Endodermal cell (in vitro differentiated cells): ENCODE measurements around the gene MRPL33. TPM values are rescaled to one million over a fixed set of nuclear protein-coding genes. Genes with fewer than 3 reads are reported as not detected.

ENCODE experiments used
- DNase-seq: peaks from one replicate; pipeline ENCODE4 v3.0.0-alpha.2; 2017
- H3K27ac ChIP-seq: 2 replicates; pipeline ENCODE4 v1.5.1; 2013; ENCODE audit warnings: mild to moderate bottlenecking, low read depth, low read length, moderate library complexity
- H3K27me3 ChIP-seq: 2 replicates; pipeline ENCODE4 v1.6.1; 2013; ENCODE audit warnings: mild to moderate bottlenecking, low read length, moderate library complexity; ENCODE audit not compliant: insufficient read depth, control insufficient read depth, poor library complexity, severe bottlenecking
- H3K36me3 ChIP-seq: 2 replicates; pipeline ENCODE4 v1.7.0; 2013; ENCODE audit warnings: mild to moderate bottlenecking, low read length, moderate library complexity; ENCODE audit not compliant: control insufficient read depth, insufficient read depth
- H3K4me1 ChIP-seq: one replicate; pipeline ENCODE4 v1.7.0; 2013; ENCODE audit warnings: low read length; ENCODE audit not compliant: control insufficient read depth, insufficient read depth
- H3K4me3 ChIP-seq: 2 replicates; pipeline ENCODE4 v1.5.1; 2013; ENCODE audit warnings: mild to moderate bottlenecking, low read length, moderate library complexity
- H3K9ac ChIP-seq: 2 replicates; pipeline ENCODE4 v1.6.1; 2013; ENCODE audit warnings: mild to moderate bottlenecking, low read length, moderate library complexity; ENCODE audit not compliant: poor library complexity, severe bottlenecking; ENCODE audit errors: extremely low read depth
- H3K9me3 ChIP-seq: 2 replicates; pipeline ENCODE4 v1.6.1; 2013; ENCODE audit warnings: mild to moderate bottlenecking, low read length, moderate library complexity; ENCODE audit not compliant: control insufficient read depth
- H3K27ac Mint-ChIP-seq: 2 replicates; pipeline ENCODE4 v1.8.0; 2020; ENCODE audit warnings: mixed read lengths
- H3K27me3 Mint-ChIP-seq: 2 replicates; pipeline ENCODE4 v1.8.0; 2021; ENCODE audit warnings: mild to moderate bottlenecking, mixed read lengths; ENCODE audit not compliant: insufficient read depth
- H3K36me3 Mint-ChIP-seq: 2 replicates; pipeline ENCODE4 v1.8.0; 2020; ENCODE audit warnings: low read depth, mixed read lengths
- H3K4me1 Mint-ChIP-seq: 2 replicates; pipeline ENCODE4 v1.8.0; 2020; ENCODE audit warnings: mixed read lengths
- H3K4me3 Mint-ChIP-seq: 2 replicates; pipeline ENCODE4 v1.8.0; 2020; ENCODE audit warnings: mild to moderate bottlenecking, moderate library complexity, mixed read lengths
- H3K9me3 Mint-ChIP-seq: 2 replicates; pipeline ENCODE4 v1.8.0; 2020; ENCODE audit warnings: mild to moderate bottlenecking, mixed read lengths
- CTCF ChIP-seq: fragments of 200-600 bp; sonication (generic); conservative IDR thresholded peaks from 2 replicates; pipeline ENCODE4 v1.5.0; 2021; ENCODE audit warnings: antibody characterized with exemption, mild to moderate bottlenecking
- WGBS, 2 experiments: methylation state at CpG; one replicate each; pipeline versions ENCODE4 v1.1.5 to v1.1.7; 2013; ENCODE audit warnings: missing lambda C conversion rate in 2 of 2, mixed read lengths in 1 of 2; ENCODE audit not compliant: insufficient coverage in 1 of 2, insufficient read length in 1 of 2; 5-methylcytosine and 5-hydroxymethylcytosine counted together
- total RNA-seq, 2 donors: library from RNA; stranded (reverse); fragmentation: NEBNext Ultra II Directional in 1 of 2; extraction: Animal tissue kit (Norgen Biotek cat#: 25700) in 1 of 2; gene quantifications; 2 replicates in 1 of 2; 3 replicates in 1 of 2; pipeline ENCODE4 v1.2.1, GENCODE V29; 2021

Gene MRPL33
- total RNA-seq, 2 donors from 2014 or later: 69.5 to 80.6 TPM

GRCh38 chr2:27727257-27727656 lies 44.3 kb upstream of the MRPL33 start:
- H3K36me3 Mint-ChIP-seq: no peaks in the 10 kb centered on the region
- H3K27me3 ChIP-seq: no peaks in the 10 kb centered on the region
- H3K9me3 Mint-ChIP-seq: no peaks in the 10 kb centered on the region
- no peak overlapping the region for H3K4me3 ChIP-seq
- H3K9me3 ChIP-seq: no peaks in the 10 kb centered on the region
- H3K27ac Mint-ChIP-seq: no peak overlapping the region
- H3K4me3 Mint-ChIP-seq: no peak overlapping the region
- H3K4me1 ChIP-seq: no peaks in the 10 kb centered on the region
- no peak for TF ChIP-seq CTCF
- H3K27me3 Mint-ChIP-seq: peaks cover 3% of the 10 kb centered on the region
- no peak for DNase-seq
- H3K4me1 Mint-ChIP-seq: peaks cover 3% of the 10 kb centered on the region
- H3K36me3 ChIP-seq: no peaks in the 10 kb centered on the region
- H3K27ac ChIP-seq: no peak overlapping the region
- H3K9ac ChIP-seq: no peak overlapping the region
- 93 to 97% methylated on average over 5 to 9 of the region's 9 CpGs for WGBS, 2 experiments

- no peak overlapping the region for H3K9ac ChIP-seq
- no peak overlapping the region for H3K4me3 Mint-ChIP-seq
- H3K36me3 ChIP-seq: no peaks in the 10 kb centered on the region
- DNase-seq: no peak
- no peak overlapping the region for H3K4me3 ChIP-seq
- no peaks in the 10 kb centered on the region for H3K36me3 Mint-ChIP-seq
- H3K27ac Mint-ChIP-seq: no peak overlapping the region
- H3K9me3 ChIP-seq: no peaks in the 10 kb centered on the region
- WGBS, 2 experiments: 86 to 94% methylated on average over 5 of the region's 5 CpGs
- no peaks in the 10 kb centered on the region for H3K27me3 ChIP-seq
- H3K4me1 Mint-ChIP-seq: peaks cover 3% of the 10 kb centered on the region
- no peaks in the 10 kb centered on the region for H3K4me1 ChIP-seq
- H3K9me3 Mint-ChIP-seq: no peaks in the 10 kb centered on the region
- peaks cover 3% of the 10 kb centered on the region for H3K27me3 Mint-ChIP-seq
- H3K27ac ChIP-seq: no peak overlapping the region
- TF ChIP-seq CTCF: no peak
Observed at GRCh38 chr2:27728081-27728858, 43.2 kb upstream of the MRPL33 start.

- TF ChIP-seq CTCF: no peak
- Histone ChIP-seq H3K27me3 (no peaks in the 10 kb centered on the region), H3K4me3 (no peak overlapping the region), H3K27ac (no peak overlapping the region), H3K9me3 (no peaks in the 10 kb centered on the region), H3K4me1 (no peaks in the 10 kb centered on the region), H3K9ac (no peak overlapping the region), H3K36me3 (no peaks in the 10 kb centered on the region)
- Mint-ChIP-seq H3K36me3 (no peaks in the 10 kb centered on the region), H3K9me3 (no peaks in the 10 kb centered on the region), H3K4me1 (no peaks in the 10 kb centered on the region), H3K4me3 (no peak overlapping the region), H3K27me3 (peaks cover under 1% of the 10 kb centered on the region), H3K27ac (no peak overlapping the region)
- DNase-seq: no peak
- WGBS, 2 experiments: 75 to 83% methylated on average over 3 to 4 of the region's 4 CpGs
Observed at GRCh38 chr2:27729198-27729597, 42.3 kb upstream of the MRPL33 start.
